ENCODE measurements around the gene TXNDC2.

DNA sequence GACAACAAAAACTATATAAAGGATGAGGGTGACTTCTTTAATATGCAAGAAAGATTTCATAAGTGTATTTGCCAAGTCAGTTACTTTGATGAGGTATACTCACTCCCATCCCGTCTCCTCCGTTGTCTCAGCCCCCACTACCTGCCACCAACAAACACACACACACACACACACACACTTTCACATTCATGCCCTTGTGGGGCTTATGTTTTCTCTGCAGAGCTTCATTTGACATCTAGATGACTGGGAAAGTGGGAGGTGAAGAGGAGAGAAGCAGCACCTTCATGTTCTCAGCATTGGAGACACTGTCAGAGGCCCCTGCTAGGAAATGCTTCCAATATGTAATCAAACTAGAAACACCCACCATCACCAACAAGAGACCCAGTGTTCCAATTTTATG, 22.5 kb upstream of the TXNDC2 start:
- no peak for TF ChIP-seq POLR2A (IDR thresholded peaks at IDR 0.05)
- TF ChIP-seq, protein P1, sequence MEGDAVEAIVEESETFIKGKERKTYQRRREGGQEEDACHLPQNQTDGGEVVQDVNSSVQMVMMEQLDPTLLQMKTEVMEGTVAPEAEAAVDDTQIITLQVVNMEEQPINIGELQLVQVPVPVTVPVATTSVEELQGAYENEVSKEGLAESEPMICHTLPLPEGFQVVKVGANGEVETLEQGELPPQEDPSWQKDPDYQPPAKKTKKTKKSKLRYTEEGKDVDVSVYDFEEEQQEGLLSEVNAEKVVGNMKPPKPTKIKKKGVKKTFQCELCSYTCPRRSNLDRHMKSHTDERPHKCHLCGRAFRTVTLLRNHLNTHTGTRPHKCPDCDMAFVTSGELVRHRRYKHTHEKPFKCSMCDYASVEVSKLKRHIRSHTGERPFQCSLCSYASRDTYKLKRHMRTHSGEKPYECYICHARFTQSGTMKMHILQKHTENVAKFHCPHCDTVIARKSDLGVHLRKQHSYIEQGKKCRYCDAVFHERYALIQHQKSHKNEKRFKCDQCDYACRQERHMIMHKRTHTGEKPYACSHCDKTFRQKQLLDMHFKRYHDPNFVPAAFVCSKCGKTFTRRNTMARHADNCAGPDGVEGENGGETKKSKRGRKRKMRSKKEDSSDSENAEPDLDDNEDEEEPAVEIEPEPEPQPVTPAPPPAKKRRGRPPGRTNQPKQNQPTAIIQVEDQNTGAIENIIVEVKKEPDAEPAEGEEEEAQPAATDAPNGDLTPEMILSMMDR (IDR thresholded peaks at IDR 0.05 in 4 of 5, conservative IDR thresholded peaks at IDR 0.05 in 1 of 5), result no peak
